COLO668 (cell line): ENCODE data around the gene OVOL2.
"Not testable (repeated sequence)": the region's sequence is repeated elsewhere in the genome, so short reads cannot be mapped to it uniquely, and the experiment has no call there.

Experiments
- DNase-seq: peaks from one replicate; lab custom pipeline; 2025; ENCODE audit not compliant: unreplicated experiment; lab: John Stamatoyannopoulos, UW

The OVOL2 gene

GRCh38 chr20:18057101-18057993 is at the start of gene OVOL2:
Gene OVOL2, minus strand, starts transcription at chr20:18057916. Its CDS starts 282 bp downstream, at chr20:18057634.
- peak; percentile 93 for DNase-seq

DNA sequence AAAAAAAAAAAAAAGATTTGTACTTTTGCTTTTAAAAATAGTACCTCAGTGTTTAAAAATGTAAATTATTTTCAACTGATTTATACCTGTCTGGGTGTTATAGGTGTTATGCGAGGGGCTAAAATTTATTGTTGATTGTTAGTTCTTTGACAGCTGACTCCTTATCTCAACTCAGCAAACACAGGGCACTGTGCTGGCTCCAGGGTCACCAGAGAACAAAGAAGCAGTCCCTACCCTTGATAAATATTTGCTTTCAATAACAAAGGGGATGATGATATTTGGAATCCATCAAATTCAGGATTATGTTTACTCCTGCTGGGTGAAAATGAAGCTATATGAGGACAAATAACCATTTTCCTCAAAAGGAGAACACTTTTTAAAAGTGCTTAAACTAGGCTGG is 45.8 kb upstream of the OVOL2 start:
- peak; percentile 43 for DNase-seq

DNA sequence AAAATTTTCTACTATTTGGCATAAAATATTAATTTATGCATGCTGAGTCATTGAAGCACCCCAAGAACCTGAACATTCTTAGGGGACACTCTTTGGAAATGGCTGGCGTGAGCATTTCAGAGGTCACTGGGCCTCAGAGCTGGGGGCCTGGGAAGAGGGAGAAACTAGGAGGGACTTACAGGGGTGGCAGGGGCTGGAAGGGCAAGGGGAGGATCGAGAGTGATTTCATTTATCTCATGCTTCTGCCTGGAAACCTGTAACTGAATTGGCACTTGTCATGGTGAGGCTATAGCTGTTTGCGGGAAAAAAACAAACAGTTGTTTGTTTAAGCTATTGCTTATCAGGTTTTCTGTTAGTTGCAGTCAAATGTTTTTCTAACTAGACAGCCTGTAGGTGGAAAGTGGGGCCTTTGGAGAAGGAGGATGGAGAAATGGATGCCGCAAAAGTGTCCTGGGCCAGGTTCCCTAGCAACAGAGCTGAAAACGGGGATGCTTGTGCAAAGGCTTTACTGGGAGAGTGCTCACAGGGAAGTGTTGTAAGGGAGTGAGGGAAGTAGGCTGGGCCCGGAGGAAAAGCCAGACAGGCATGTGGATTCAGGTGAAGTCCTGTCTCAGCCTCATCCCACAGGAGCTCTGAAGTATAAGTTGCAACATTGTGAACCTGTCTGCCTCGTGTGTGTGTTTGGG is 43.6 kb upstream of the OVOL2 start:
- no peak for DNase-seq

DNA sequence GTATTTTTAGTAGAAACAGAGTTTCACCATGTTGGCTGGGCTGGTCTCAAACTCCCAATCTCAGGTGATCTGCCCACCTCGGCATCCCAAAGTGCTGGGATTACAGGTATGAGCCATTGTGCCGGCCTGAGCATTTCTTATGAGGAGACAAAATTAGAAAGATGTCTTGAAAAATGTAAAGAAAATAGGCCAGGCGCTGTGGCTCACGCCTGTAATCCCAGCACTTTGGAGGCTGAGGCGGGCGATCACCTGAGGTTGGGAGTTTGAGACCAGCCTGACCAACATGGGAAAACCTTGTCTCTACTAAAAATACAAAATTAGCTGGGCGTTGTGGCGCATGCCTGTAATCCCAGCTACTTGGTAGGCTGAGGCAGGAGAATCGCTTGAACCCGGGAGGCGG is 42.9 kb upstream of the OVOL2 start:
- not testable (repeated sequence) for DNase-seq

DNA sequence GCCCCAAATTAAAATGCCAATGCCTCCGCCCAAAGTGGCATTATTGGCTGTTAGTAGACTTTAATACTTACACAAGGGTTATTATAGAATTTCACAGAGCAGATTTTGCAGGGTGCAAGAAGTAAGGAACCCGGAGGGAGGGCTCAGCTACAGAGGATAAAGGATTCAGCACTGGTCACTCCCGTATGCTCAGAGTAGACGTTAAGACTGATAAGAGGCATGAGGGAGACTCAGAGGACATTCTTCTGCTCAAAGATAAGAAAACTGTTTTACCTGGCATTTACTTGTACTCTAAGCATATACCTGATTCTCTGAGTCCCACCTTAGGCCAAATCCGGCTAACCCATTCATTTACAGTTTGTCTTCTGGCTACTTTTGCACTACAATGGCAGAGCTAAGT is 36.5 kb upstream of the OVOL2 start:
- no peak for DNase-seq

- no peak for DNase-seq
These were observed 35.7 kb upstream of the OVOL2 start for GRCh38 chr20:18093388-18093787.

DNA sequence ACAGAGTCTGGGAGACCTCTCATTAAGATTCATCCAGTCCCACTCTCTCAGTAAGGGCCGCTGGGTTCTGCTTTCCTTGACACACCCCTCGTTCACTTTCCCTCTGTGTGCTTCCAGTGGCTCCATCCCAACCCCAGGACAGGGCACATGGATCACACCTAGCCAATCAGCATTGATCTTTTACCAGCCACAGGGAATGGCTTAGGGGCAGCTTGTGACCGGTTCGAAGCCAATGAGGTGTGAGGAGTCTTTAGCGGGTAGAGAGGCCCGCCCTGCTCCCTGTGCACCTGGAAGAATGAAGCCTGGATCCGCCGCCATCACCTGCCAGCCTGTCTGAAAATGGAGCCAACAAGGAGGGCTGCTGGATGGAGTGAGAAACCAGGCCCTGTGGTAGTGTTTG is 35.2 kb upstream of the OVOL2 start:
- no peak for DNase-seq

- no peak for DNase-seq
These were observed 33.9 kb upstream of the OVOL2 start for GRCh38 chr20:18091623-18092022.

GRCh38 chr20:18090477-18090876 is 32.8 kb upstream of the OVOL2 start:
- DNase-seq: no peak

GRCh38 chr20:18090044-18090443 is 32.3 kb upstream of the OVOL2 start:
- no peak for DNase-seq

- DNase-seq: not testable (repeated sequence)
These were observed 31.1 kb upstream of the OVOL2 start for GRCh38 chr20:18088841-18089240.

- not testable (repeated sequence) for DNase-seq
These were observed 30.6 kb upstream of the OVOL2 start for GRCh38 chr20:18088298-18088697.

DNA sequence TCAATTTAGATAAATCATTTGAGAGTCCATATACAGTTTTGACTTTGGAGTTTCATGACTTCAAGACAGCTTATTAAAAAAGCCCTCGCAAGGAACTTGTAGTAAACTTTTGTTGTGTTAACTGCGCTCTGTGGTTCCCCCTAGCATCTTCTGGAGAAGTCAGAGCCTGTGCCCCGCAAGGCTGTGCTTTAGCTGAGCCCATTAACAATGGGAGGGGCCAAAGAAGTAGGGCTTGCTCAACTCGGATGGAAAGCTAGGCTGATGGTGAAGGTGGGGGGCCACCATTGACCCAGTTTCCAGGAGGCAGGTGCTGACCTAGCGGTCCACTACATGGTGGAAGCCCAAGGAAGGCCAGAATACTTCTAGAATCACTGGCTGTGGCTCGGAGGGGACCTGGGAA is 29.3 kb upstream of the OVOL2 start:
- no peak for DNase-seq

- DNase-seq: not testable (repeated sequence)
These were observed 23.1 kb upstream of the OVOL2 start for GRCh38 chr20:18080836-18081235.

DNA sequence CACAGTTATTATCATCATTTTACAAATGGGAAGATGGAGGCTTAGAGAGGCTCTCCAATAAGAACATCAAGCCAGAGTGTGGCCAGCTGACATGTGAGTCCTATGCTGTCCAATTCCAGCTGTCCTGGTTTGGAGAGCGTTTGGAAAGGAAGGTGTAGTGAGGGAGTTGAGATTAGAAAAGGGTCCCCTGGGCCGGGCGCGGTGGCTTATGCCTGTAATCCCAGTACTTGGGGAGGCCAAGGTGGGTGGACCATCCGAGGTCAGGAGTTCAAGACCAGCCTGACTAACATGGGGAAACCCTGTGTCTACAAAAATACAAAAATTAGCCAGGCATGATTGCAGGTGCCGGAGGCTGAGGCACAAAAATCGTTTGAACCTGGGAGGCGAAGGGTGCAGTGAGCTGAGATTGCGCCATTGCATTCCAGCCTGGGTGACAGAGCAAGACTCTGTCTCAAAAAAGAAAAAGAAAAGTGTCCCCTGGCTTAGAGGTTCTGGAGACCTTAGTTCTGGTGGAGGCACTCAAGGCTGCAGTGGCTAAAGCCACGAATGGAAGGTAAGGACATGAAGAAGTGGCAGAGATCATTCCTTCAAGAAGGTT is 22.1 kb upstream of the OVOL2 start:
- no peak for DNase-seq

DNA sequence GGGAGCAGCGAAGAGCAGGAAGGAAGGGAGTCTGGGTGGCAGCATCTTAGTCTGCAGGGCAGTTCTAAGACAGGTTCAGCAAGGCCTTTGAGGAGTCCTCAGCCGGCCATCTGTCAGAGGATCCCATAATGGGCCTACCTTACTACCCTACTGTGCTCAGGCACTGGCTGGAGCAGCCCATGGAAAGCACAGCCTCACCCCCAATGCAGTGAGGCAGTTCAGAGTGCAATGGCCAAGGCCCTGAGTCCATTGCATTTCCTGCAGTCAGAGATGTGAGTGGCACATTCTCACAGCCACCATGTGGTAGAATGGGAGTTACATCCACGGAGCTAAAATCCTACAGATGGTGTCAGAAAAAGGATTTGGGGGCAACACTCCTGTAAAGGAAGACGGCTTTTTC is 19.4 kb upstream of the OVOL2 start:
- no peak for DNase-seq

DNA sequence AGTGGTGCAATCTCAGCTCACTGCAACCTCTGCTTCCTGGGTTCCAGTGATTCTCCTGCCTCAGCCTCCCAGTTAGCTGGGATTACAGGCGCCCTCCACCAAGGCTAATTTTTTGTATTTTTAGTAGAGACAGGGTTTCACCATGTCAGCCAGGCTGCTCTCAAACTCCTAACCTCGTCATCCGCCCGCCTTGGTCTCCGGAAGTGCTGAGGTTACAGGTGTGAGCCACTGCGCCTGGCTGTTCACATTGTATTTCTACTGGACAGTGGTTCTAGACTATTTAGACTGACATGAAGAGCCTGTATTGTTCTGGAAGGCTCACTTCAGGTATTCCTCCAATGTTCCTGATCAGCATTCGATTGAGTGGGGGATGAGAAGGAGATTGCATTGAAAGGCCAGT is 14.8 kb upstream of the OVOL2 start:
- no peak for DNase-seq

GRCh38 chr20:18066421-18067333 is 9.0 kb upstream of the OVOL2 start:
- no peak for DNase-seq

- no peak for DNase-seq
These were observed 6.0 kb upstream of the OVOL2 start for GRCh38 chr20:18063676-18064075.

DNA sequence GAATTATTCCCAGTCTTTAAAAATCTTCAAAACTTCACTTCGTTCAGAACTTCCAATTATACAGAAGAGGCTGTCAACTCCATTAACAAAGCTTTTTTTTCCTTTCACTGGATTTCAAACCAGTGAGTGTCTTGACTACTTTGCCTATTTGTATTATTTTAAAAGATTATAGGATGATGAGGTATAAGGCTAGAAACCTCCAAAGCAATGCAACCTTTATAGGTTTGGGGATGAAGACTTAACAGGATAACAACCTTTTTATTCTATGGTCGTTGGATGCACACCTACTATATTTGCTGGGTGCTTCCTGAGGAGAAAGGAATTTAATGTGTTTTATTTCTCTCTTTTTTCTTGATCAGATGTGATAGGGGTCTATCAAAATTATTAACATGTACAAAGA is 1.9 kb upstream of the OVOL2 start:
- no peak for DNase-seq
